GF-D8 (cell line): ENCODE results near the gene RDH12.
"Not testable (repeated sequence)": the region's sequence is repeated elsewhere in the genome, so short reads cannot be mapped to it uniquely, and the experiment has no call there.

Source experiments
- DNase-seq: peaks from one replicate; lab custom pipeline; 2025; lab: John Stamatoyannopoulos, UW

The RDH12 gene

GRCh38 chr14:67705211-67705610 lies 3.5 kb downstream of the RDH12 start:
- DNase-seq = no peak

GRCh38 chr14:67709346-67709745 lies 7.7 kb downstream of the RDH12 start:
- DNase-seq = not testable (repeated sequence)

- DNase-seq = not testable (repeated sequence)
Measured at GRCh38 chr14:67709796-67710195, 8.1 kb downstream of the RDH12 start.

- DNase-seq = no peak
Measured at GRCh38 chr14:67710209-67710608, 8.5 kb downstream of the RDH12 start.

GRCh38 chr14:67717048-67717447 lies 15.4 kb downstream of the RDH12 start:
- no peak for DNase-seq

- DNase-seq = no peak
Measured at GRCh38 chr14:67718265-67718664, 16.6 kb downstream of the RDH12 start.

GRCh38 chr14:67719385-67719784 lies 17.7 kb downstream of the RDH12 start:
- DNase-seq = not testable (repeated sequence)

GRCh38 chr14:67719866-67720265 lies 18.2 kb downstream of the RDH12 start:
- no peak for DNase-seq

GRCh38 chr14:67721875-67722274 lies 20.2 kb downstream of the RDH12 start:
- DNase-seq = no peak

GRCh38 chr14:67722293-67722692 lies 20.6 kb downstream of the RDH12 start:
- DNase-seq = no peak

- DNase-seq = no peak
Measured at GRCh38 chr14:67725171-67725570, 23.5 kb downstream of the RDH12 start.

- DNase-seq = no peak
Measured at GRCh38 chr14:67727361-67727760, 25.7 kb downstream of the RDH12 start.

- DNase-seq = no peak
Measured at GRCh38 chr14:67728258-67728657, 26.6 kb downstream of the RDH12 start.

- DNase-seq = no peak
Measured at GRCh38 chr14:67729072-67729885, 27.6 kb downstream of the RDH12 start.

GRCh38 chr14:67733616-67734015 lies 31.9 kb downstream of the RDH12 start:
- DNase-seq = no peak

GRCh38 chr14:67734675-67735074 lies 33.0 kb downstream of the RDH12 start:
- no peak for DNase-seq

GRCh38 chr14:67735336-67736147 lies 33.9 kb downstream of the RDH12 start:
- DNase-seq = no peak

GRCh38 chr14:67736771-67737170 lies 35.1 kb downstream of the RDH12 start:
- DNase-seq = no peak

GRCh38 chr14:67738740-67739504 lies 37.2 kb downstream of the RDH12 start:
- DNase-seq = no peak

GRCh38 chr14:67744046-67744445 lies 42.4 kb downstream of the RDH12 start:
- DNase-seq = no peak

- DNase-seq = no peak
Measured at GRCh38 chr14:67746927-67747326, 45.2 kb downstream of the RDH12 start.

GRCh38 chr14:67748312-67748711 lies 46.6 kb downstream of the RDH12 start:
- DNase-seq = no peak
